GM21825 (cell line): ENCODE measurements around the gene RGS8.

Source experiments
- ATAC-seq: cut with Tn5 transposase; IDR thresholded peaks from one replicate; pipeline ENCODE4 v1.9.1; 2021; ENCODE audit warnings: mild to moderate bottlenecking, moderate library complexity; ENCODE audit not compliant: unreplicated experiment

RGS8 gene

GRCh38 chr1:182684116-182684828 is at the start of gene RGS8:
RGS8 (minus strand) TSS chr1:182684587; CDS start chr1:182669649, 14,938 bp downstream.
- no peak for ATAC-seq

- ATAC-seq, result no peak
Measured at GRCh38 chr1:182731852-182732575, 47.6 kb upstream of the RGS8 start.

- ATAC-seq, result no peak
Measured at GRCh38 chr1:182726912-182727311, 42.5 kb upstream of the RGS8 start.

GRCh38 chr1:182725259-182726255 is 41.2 kb upstream of the RGS8 start:
- no peak for ATAC-seq

GRCh38 chr1:182724215-182724614 is 39.8 kb upstream of the RGS8 start:
- ATAC-seq, result no peak

GRCh38 chr1:182723200-182723599 is 38.8 kb upstream of the RGS8 start:
- no peak for ATAC-seq

GRCh38 chr1:182721525-182721924 is 37.1 kb upstream of the RGS8 start:
- no peak for ATAC-seq

- ATAC-seq, result no peak
Measured at GRCh38 chr1:182720463-182720862, 36.1 kb upstream of the RGS8 start.

- ATAC-seq, result no peak
Measured at GRCh38 chr1:182719553-182719952, 35.2 kb upstream of the RGS8 start.

- no peak for ATAC-seq
Measured at GRCh38 chr1:182718311-182718710, 33.9 kb upstream of the RGS8 start.

- no peak for ATAC-seq
Measured at GRCh38 chr1:182716740-182717720, 32.6 kb upstream of the RGS8 start.

- no peak for ATAC-seq
Measured at GRCh38 chr1:182715531-182715930, 31.1 kb upstream of the RGS8 start.

GRCh38 chr1:182714546-182714945 is 30.2 kb upstream of the RGS8 start:
- ATAC-seq, result no peak

GRCh38 chr1:182713939-182714338 is 29.6 kb upstream of the RGS8 start:
- no peak for ATAC-seq

- ATAC-seq, result no peak
Measured at GRCh38 chr1:182713492-182713891, 29.1 kb upstream of the RGS8 start.

- no peak for ATAC-seq
Measured at GRCh38 chr1:182709855-182710254, 25.5 kb upstream of the RGS8 start.

GRCh38 chr1:182709225-182709764 is 24.9 kb upstream of the RGS8 start:
- no peak for ATAC-seq

GRCh38 chr1:182707122-182707521 is 22.7 kb upstream of the RGS8 start:
- ATAC-seq, result no peak

GRCh38 chr1:182704677-182705076 is 20.3 kb upstream of the RGS8 start:
- no peak for ATAC-seq

- ATAC-seq, result no peak
Measured at GRCh38 chr1:182703539-182703938, 19.2 kb upstream of the RGS8 start.
